DND-41 (cell line): ENCODE data around the gene ME2.
"Not testable (repeated sequence)": the region's sequence is repeated elsewhere in the genome, so short reads cannot be mapped to it uniquely, and the experiment has no call there.

Source experiments
- ATAC-seq: fragments of 200-7000 bp; cut with Tn5 transposase; 3 replicates; pipeline ENCODE4 v1.9.1; 2021; ENCODE audit warnings: low read depth; ENCODE audit not compliant: insufficient read depth
- DNase-seq: peaks from one replicate; pipeline ENCODE4 v3.0.0-alpha.2; 2020
- H2AFZ ChIP-seq: 2 replicates; pipeline ENCODE4 v1.6.0; 2012; ENCODE audit warnings: low read depth, low read length
- H3K27ac ChIP-seq: 2 replicates; pipeline ENCODE4 v1.5.1; 2012; ENCODE audit warnings: low read length, inconsistent platforms
- H3K27me3 ChIP-seq: fragments of 200-600 bp; sonication (generic); 2 replicates; pipeline ENCODE4 v1.6.0; 2012; ENCODE audit warnings: low read length, mild to moderate bottlenecking, inconsistent platforms; ENCODE audit not compliant: insufficient read depth, poor library complexity
- H3K36me3 ChIP-seq: 2 replicates; pipeline ENCODE4 v1.5.1; 2012; ENCODE audit warnings: low read length, inconsistent platforms; ENCODE audit not compliant: insufficient read depth
- H3K4me1 ChIP-seq: 2 replicates; pipeline ENCODE4 v1.5.1; 2012; ENCODE audit warnings: mild to moderate bottlenecking, low read length; ENCODE audit not compliant: insufficient read depth
- H3K4me2 ChIP-seq: 2 replicates; pipeline ENCODE4 v1.6.0; 2012; ENCODE audit warnings: mild to moderate bottlenecking, moderate library complexity, low read length, inconsistent platforms; ENCODE audit not compliant: insufficient read depth
- H3K4me3 ChIP-seq, 2 experiments: fragments of 200-600 bp in 1 of 2; shearing (Covaris generic) in 1 of 2; 2 replicates each; pipeline ENCODE4 v1.5.1; 2012 to 2016; ENCODE audit warnings: inconsistent platforms in 2 of 2, low read length in 2 of 2, mild to moderate bottlenecking in 2 of 2, low read depth in 1 of 2, moderate library complexity in 1 of 2
- H3K79me2 ChIP-seq: 2 replicates; pipeline ENCODE4 v1.6.0; 2012; ENCODE audit warnings: low read length, inconsistent platforms; ENCODE audit not compliant: insufficient read depth
- H3K9ac ChIP-seq: 2 replicates; pipeline ENCODE4 v1.6.0; 2012; ENCODE audit warnings: low read depth, mild to moderate bottlenecking, inconsistent platforms, low read length, moderate library complexity
- H3K9me3 ChIP-seq: 2 replicates; pipeline ENCODE4 v1.5.1; 2012; ENCODE audit warnings: low read length, moderate library complexity, mild to moderate bottlenecking, inconsistent platforms; ENCODE audit not compliant: insufficient read depth, severe bottlenecking
- H4K20me1 ChIP-seq: 2 replicates; pipeline ENCODE4 v1.6.0; 2012; ENCODE audit warnings: low read length; ENCODE audit not compliant: insufficient read depth
- EZH2 ChIP-seq: IDR thresholded peaks from 3 replicates; pipeline ENCODE4 v1.6.1; 2012; ENCODE audit warnings: borderline replicate concordance, low read depth, mild to moderate bottlenecking, moderate library complexity, low read length, inconsistent platforms; ENCODE audit not compliant: severe bottlenecking
- TF ChIP-seq, protein P1 (sequence below): IDR thresholded peaks from 2 replicates; pipeline ENCODE4 v1.5.1; 2012; ENCODE audit warnings: borderline replicate concordance, low read length, moderate library complexity, mild to moderate bottlenecking; ENCODE audit not compliant: poor library complexity, severe bottlenecking; ENCODE audit errors: extremely low read depth

ME2 gene

DNA sequence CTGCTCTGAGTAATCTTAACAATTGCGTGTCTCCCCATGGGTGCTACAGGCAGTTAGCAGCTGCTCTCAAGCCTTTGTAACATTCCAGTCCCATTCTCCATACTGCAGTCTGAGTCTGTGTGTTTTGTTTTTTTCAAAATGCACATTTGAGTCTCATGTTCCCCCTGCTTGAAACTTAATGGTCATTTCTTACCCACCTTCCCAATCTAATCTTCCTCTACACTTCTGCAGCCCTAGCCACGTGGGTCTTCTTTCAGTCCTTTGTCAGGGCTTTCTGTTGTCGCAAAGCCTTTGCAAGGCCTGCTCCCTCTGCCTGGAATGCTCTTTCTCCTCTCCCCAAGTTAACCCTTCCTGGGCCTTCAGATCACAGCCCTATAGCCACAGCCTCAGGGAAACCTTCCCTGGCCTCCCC lies 113.4 kb downstream of the ME2 start:
- DNase-seq (no peak), ATAC-seq (no peak)
- no peak overlapping the region for H3K27ac ChIP-seq
- H2AFZ ChIP-seq, result no peak overlapping the region
- H3K4me2 ChIP-seq, result no peak overlapping the region
- no peak overlapping the region for H3K4me3 ChIP-seq
- peaks cover 9% of the 10 kb centered on the region; the same call in 1 of the 2 replicates for H3K36me3 ChIP-seq
- no peaks in the 10 kb centered on the region for H3K4me1 ChIP-seq
- H4K20me1 ChIP-seq, result no peaks in the 10 kb centered on the region
- TF ChIP-seq, protein P1, sequence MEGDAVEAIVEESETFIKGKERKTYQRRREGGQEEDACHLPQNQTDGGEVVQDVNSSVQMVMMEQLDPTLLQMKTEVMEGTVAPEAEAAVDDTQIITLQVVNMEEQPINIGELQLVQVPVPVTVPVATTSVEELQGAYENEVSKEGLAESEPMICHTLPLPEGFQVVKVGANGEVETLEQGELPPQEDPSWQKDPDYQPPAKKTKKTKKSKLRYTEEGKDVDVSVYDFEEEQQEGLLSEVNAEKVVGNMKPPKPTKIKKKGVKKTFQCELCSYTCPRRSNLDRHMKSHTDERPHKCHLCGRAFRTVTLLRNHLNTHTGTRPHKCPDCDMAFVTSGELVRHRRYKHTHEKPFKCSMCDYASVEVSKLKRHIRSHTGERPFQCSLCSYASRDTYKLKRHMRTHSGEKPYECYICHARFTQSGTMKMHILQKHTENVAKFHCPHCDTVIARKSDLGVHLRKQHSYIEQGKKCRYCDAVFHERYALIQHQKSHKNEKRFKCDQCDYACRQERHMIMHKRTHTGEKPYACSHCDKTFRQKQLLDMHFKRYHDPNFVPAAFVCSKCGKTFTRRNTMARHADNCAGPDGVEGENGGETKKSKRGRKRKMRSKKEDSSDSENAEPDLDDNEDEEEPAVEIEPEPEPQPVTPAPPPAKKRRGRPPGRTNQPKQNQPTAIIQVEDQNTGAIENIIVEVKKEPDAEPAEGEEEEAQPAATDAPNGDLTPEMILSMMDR, result no peak
- no peak for TF ChIP-seq EZH2
- H3K9ac ChIP-seq, result no peak overlapping the region
- no peaks in the 10 kb centered on the region for H3K27me3 ChIP-seq
- H3K9me3 ChIP-seq, result no peaks in the 10 kb centered on the region
- H3K79me2 ChIP-seq, result no peaks in the 10 kb centered on the region

DNA sequence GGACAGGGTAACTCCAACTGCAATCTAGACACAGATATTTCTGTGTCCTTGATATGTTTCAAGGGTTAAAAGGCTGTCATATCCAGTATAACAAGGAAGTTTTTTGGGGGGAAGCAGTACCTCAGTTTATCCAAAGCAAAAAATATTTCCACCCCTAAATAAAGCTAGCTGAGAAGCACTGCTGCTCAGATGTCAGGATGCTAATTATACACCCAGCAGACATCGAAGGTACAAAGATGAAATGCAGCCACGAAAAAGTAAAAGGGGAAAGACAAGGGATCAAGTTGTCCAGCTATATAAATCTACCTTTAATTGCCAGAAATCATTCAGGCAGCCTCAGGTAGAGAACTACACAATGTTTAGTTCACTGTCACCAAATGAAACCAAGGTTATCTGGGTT lies 115.1 kb downstream of the ME2 start:
- H3K27ac ChIP-seq, result no peak overlapping the region
- no peak overlapping the region for H3K4me3 ChIP-seq
- no peaks in the 10 kb centered on the region for H3K4me1 ChIP-seq
- DNase-seq (no peak), ATAC-seq (no peak)
- no peaks in the 10 kb centered on the region for H3K27me3 ChIP-seq
- no peak overlapping the region for H2AFZ ChIP-seq
- no peaks in the 10 kb centered on the region for H3K36me3 ChIP-seq
- H3K79me2 ChIP-seq, result no peaks in the 10 kb centered on the region
- no peak overlapping the region for H3K9ac ChIP-seq
- no peaks in the 10 kb centered on the region for H3K9me3 ChIP-seq
- TF ChIP-seq, protein P1, result no peak
- TF ChIP-seq EZH2, result no peak
- H3K4me2 ChIP-seq, result no peak overlapping the region
- H4K20me1 ChIP-seq, result no peaks in the 10 kb centered on the region

DNA sequence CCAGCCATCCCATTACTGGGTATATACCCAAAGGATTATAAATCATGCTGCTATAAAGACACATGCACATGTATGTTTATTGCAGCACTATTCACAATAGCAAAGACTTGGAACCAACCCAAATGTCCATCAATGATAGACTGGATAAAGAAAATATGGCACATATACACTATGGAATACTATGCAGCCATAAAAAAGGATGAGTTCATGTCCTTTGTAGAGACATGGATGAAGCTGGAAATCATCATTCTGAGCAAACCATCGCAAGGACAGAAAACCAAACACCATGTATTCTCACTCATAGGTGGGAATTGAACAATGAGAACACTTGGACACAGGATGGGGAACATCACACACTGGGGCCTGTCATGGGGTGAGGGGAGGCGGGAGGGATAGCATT lies 124.3 kb downstream of the ME2 start:
- H3K4me3 ChIP-seq, H3K36me3 ChIP-seq, ATAC-seq, H2AFZ ChIP-seq, H3K9me3 ChIP-seq, H3K27ac ChIP-seq, H3K4me2 ChIP-seq, H3K27me3 ChIP-seq, H3K4me1 ChIP-seq, H3K79me2 ChIP-seq, H4K20me1 ChIP-seq, DNase-seq, H3K9ac ChIP-seq: not testable (repeated sequence)
